SK-N-SH (cell line): ENCODE results near the gene EDIL3. TPM values are rescaled to one million over a fixed set of nuclear protein-coding genes. Genes with fewer than 3 reads are reported as not detected.

Source experiments
- CTCF ChIA-PET: fragments of 300-600, 350-600 bp; formaldehyde crosslinking; extraction: SDS; loops from one replicate; lab custom pipeline; 2021; lab: Yijun Ruan, JAX
- POLR2A ChIA-PET: fragments of 350-600 bp; sonication (Branson Sonifier 250); formaldehyde crosslinking; extraction: SDS; loops from one replicate; lab custom pipeline; 2020; ENCODE audit warnings: antibody characterized with exemption, inconsistent platforms; lab: Yijun Ruan, JAX
- DNase-seq: peaks from one replicate; pipeline ENCODE4 v3.0.0; 2012
- H2AFZ ChIP-seq: fragments of 200-600 bp; sonication (generic); 2 replicates; pipeline ENCODE4 v1.8.1; 2016; ENCODE audit warnings: antibody characterized with exemption, mild to moderate bottlenecking, low read depth
- H3F3A ChIP-seq: fragments of 200-600 bp; sonication (generic); replicated peaks from 2 replicates; pipeline ENCODE3; 2016; ENCODE audit warnings: antibody characterized with exemption, mild to moderate bottlenecking; ENCODE audit not compliant: insufficient read depth
- H3K27ac ChIP-seq, 2 experiments: fragments of 200-500 bp in 1 of 2; fragments of 200-600 bp in 1 of 2; sonication (Bioruptor generic) in 1 of 2; sonication (generic), shearing (Covaris generic) in 1 of 2; 2 replicates each; pipeline versions ENCODE4 v1.5.1 to v1.6.1; 2014 to 2016; ENCODE audit warnings: low read depth in 2 of 2, inconsistent platforms in 1 of 2, low read length in 1 of 2, mild to moderate bottlenecking in 1 of 2, mixed read lengths in 1 of 2
- H3K27me3 ChIP-seq: fragments of 200-600 bp; sonication (generic), shearing (Covaris generic); 2 replicates; pipeline ENCODE4 v1.6.1; 2016; ENCODE audit warnings: mixed run types; ENCODE audit not compliant: insufficient read depth
- H3K36me3 ChIP-seq, 2 experiments: fragments of 200-500 bp in 1 of 2; fragments of 200-600 bp in 1 of 2; sonication (Bioruptor generic) in 1 of 2; sonication (generic) in 1 of 2; replicated peaks in 1 of 2; 2 replicates each; pipeline versions ENCODE3 to v1.5.1; 2014 to 2016; ENCODE audit warnings: low read length in 1 of 2, mild to moderate bottlenecking in 1 of 2; ENCODE audit not compliant: insufficient read depth in 2 of 2, control insufficient read depth in 1 of 2
- H3K4me1 ChIP-seq, 2 experiments: fragments of 200-500 bp in 1 of 2; fragments of 200-600 bp in 1 of 2; sonication (Bioruptor generic) in 1 of 2; sonication (generic), shearing (Covaris generic) in 1 of 2; 2 replicates each; pipeline versions ENCODE4 v1.5.1 to v1.6.1; 2014 to 2016; ENCODE audit warnings: low read depth in 1 of 2, low read length in 1 of 2, mixed run types in 1 of 2; ENCODE audit not compliant: insufficient read depth in 2 of 2, control insufficient read depth in 1 of 2
- H3K4me2 ChIP-seq: fragments of 200-600 bp; sonication (generic), shearing (Covaris generic); 2 replicates; pipeline ENCODE4 v1.6.1; 2017; ENCODE audit warnings: mixed run types
- H3K4me3 ChIP-seq, 2 experiments: fragments of 200-500 bp in 1 of 2; fragments of 200-600 bp in 1 of 2; sonication (Bioruptor generic) in 1 of 2; sonication (generic), shearing (Covaris generic) in 1 of 2; 2 replicates each; pipeline versions ENCODE4 v1.5.1 to v1.8.1; 2014 to 2016; ENCODE audit warnings: low read depth in 2 of 2, inconsistent platforms in 1 of 2, low read length in 1 of 2, mild to moderate bottlenecking in 1 of 2, mixed read lengths in 1 of 2, moderate library complexity in 1 of 2
- H3K79me2 ChIP-seq: fragments of 200-600 bp; sonication (generic); 2 replicates; pipeline ENCODE4 v1.8.1; 2017; ENCODE audit warnings: mild to moderate bottlenecking; ENCODE audit not compliant: insufficient read depth
- H3K9ac ChIP-seq: fragments of 200-600 bp; sonication (generic); 2 replicates; pipeline ENCODE4 v1.6.1; 2017; ENCODE audit warnings: mixed run types
- H3K9me2 ChIP-seq: fragments of 200-600 bp; sonication (generic); 2 replicates; pipeline ENCODE4 v1.6.1; 2017; ENCODE audit warnings: mixed run types
- H3K9me3 ChIP-seq: fragments of 200-600 bp; sonication (generic); 2 replicates; pipeline ENCODE4 v1.6.1; 2017; ENCODE audit warnings: mixed run types, mild to moderate bottlenecking, moderate library complexity
- H4K20me1 ChIP-seq: fragments of 200-600 bp; sonication (generic); 2 replicates; pipeline ENCODE4 v1.6.1; 2017; ENCODE audit warnings: mild to moderate bottlenecking, mixed run types; ENCODE audit not compliant: insufficient read depth
- CHD2 ChIP-seq: fragments of 150-350 bp; IDR thresholded peaks from 2 replicates; pipeline ENCODE4 v1.6.1; 2018; ENCODE audit warnings: low read length; ENCODE audit not compliant: partially characterized antibody
- ELF1 ChIP-seq: IDR thresholded peaks from 2 replicates; pipeline ENCODE4 v1.4.0; 2012
- EZH2phosphoT487 ChIP-seq: fragments of 200-600 bp; sonication (generic); IDR thresholded peaks from 2 replicates; pipeline ENCODE4 v1.6.1; 2017; ENCODE audit warnings: low read depth, mixed run types, mild to moderate bottlenecking, antibody characterized with exemption, moderate library complexity, borderline replicate concordance
- FOXJ3 ChIP-seq: sonication (generic); formaldehyde crosslinking; IDR thresholded peaks from 2 replicates; pipeline ENCODE4 v1.5.1; 2020; ENCODE audit warnings: mild to moderate bottlenecking, missing genetic modification reagents
- FOXM1 ChIP-seq: IDR thresholded peaks from 2 replicates; pipeline ENCODE4 v1.4.0; 2012; ENCODE audit warnings: low read depth, mild to moderate bottlenecking
- GABPA ChIP-seq: IDR thresholded peaks from 2 replicates; pipeline ENCODE4 v1.4.0; 2012; ENCODE audit warnings: low read depth, mild to moderate bottlenecking
- MEF2A ChIP-seq: IDR thresholded peaks from 2 replicates; pipeline ENCODE4 v1.4.0; 2012; ENCODE audit warnings: low read depth, borderline replicate concordance
- MXI1 ChIP-seq: IDR thresholded peaks from 2 replicates; pipeline ENCODE4 v1.6.1; 2012; ENCODE audit warnings: mild to moderate bottlenecking, low read depth, low read length, improper control_type of control experiment
- NRF1 ChIP-seq: IDR thresholded peaks from 2 replicates; pipeline ENCODE4 v1.6.1; 2012; ENCODE audit warnings: low read depth, mild to moderate bottlenecking, low read length
- POLR2AphosphoS5 ChIP-seq: IDR thresholded peaks from 2 replicates; pipeline ENCODE4 v1.6.1; 2012; ENCODE audit warnings: low read depth, low read length
- RAD21 ChIP-seq: IDR thresholded peaks from 2 replicates; pipeline ENCODE4 v1.6.1; 2012; ENCODE audit warnings: mild to moderate bottlenecking, low read length
- RFX5 ChIP-seq: IDR thresholded peaks from 2 replicates; pipeline ENCODE4 v1.6.1; 2012; ENCODE audit warnings: mild to moderate bottlenecking, improper control_type of control experiment, low read length
- RXRA ChIP-seq: IDR thresholded peaks from 2 replicates; pipeline ENCODE4 v1.4.0; 2012; ENCODE audit warnings: low read depth, mild to moderate bottlenecking, borderline replicate concordance
- SIN3A ChIP-seq: IDR thresholded peaks from 2 replicates; pipeline ENCODE4 v1.6.1; 2012; ENCODE audit warnings: low read depth, mild to moderate bottlenecking, low read length, moderate library complexity, borderline replicate concordance
- SMC3 ChIP-seq: IDR thresholded peaks from 2 replicates; pipeline ENCODE4 v1.6.1; 2012; ENCODE audit warnings: low read depth, low read length, improper control_type of control experiment
- TAF1 ChIP-seq: IDR thresholded peaks from 2 replicates; pipeline ENCODE4 v1.6.1; 2012; ENCODE audit warnings: low read depth, mild to moderate bottlenecking, low read length, moderate library complexity, borderline replicate concordance
- TCF12 ChIP-seq: IDR thresholded peaks from 2 replicates; pipeline ENCODE4 v1.4.0; 2012
- TEAD4 ChIP-seq: IDR thresholded peaks from 2 replicates; pipeline ENCODE4 v1.4.0; 2012; ENCODE audit warnings: mild to moderate bottlenecking, borderline replicate concordance; ENCODE audit not compliant: insufficient read depth
- USF1 ChIP-seq: IDR thresholded peaks from 2 replicates; pipeline ENCODE4 v1.4.0; 2012; ENCODE audit warnings: low read depth, borderline replicate concordance
- YY1 ChIP-seq: IDR thresholded peaks from 2 replicates; pipeline ENCODE4 v1.4.0; 2012; ENCODE audit warnings: low read depth, mild to moderate bottlenecking
- WGBS: methylation state at CpG from one replicate; pipeline ENCODE4 v1.1.6; 2017; ENCODE audit warnings: low lambda C conversion rate; 5-methylcytosine and 5-hydroxymethylcytosine counted together
- polyA plus RNA-seq, 3 experiments: library from polyadenylated mRNA; depleted of rRNA; stranded (reverse); fragments of >200 nt; gene quantifications; 2 replicates each; pipeline ENCODE4 v1.2.3, GENCODE V29; 2012
- TF ChIP-seq, protein P1 (sequence below): IDR thresholded peaks from 2 replicates; pipeline ENCODE4 v1.4.0; 2012; ENCODE audit warnings: low read depth

EDIL3 gene
- polyA plus RNA-seq, 1 of the 3 experiments (the other 2 are of a cell fraction), result 51.5 TPM

DNA sequence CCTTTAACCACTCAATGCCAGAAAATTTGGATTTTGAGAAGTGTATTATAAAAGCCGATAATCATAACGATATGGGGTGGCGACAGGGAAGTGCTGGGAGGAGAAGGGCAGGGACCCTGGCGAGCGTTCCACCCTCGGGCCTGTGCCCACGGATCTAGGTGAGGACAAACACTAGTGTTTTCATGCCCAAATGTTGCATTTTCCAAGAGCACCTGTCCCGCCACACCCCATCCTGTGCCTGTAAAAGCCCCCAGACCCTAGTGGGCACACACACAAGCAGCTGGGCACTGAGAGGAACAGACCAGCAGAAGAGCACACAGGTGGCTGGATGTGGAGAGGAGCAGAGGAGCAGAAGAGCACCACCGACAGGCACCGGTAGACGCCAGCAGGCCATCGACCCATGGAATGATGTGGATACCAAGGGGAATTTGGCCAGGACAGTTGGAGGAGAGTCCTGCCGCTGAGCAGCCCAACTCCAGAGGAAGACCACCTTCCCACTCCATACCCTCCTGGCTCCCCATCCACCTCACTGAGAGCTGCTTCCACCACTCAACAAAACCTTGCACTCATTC is 315.0 kb downstream of the EDIL3 start:
- H3K4me1 ChIP-seq, result no peaks in the 10 kb centered on the region
- CTCF ChIA-PET, result interaction anchor here (1.8 kb wide), 1 partner anchor 19 kb away, joined by 8 read pairs; no protein-coding TSS in a partner anchor
- H3K9me2 ChIP-seq, result no peaks in the 10 kb centered on the region
- no peaks in the 10 kb centered on the region for H3K27me3 ChIP-seq
- no peak overlapping the region for H3K4me2 ChIP-seq
- no peak overlapping the region for H3K9ac ChIP-seq
- no peak for TF ChIP-seq SIN3A
- no peak for TF ChIP-seq POLR2AphosphoS5
- TF ChIP-seq ELF1, result no peak
- TF ChIP-seq CHD2, result no peak
- no peak for TF ChIP-seq RFX5
- no peak for TF ChIP-seq NRF1
- no peak for TF ChIP-seq MXI1
- H3K36me3 ChIP-seq, result peaks cover 3 to 16% of the 10 kb centered on the region in 2 experiments
- no peak for DNase-seq
- H2AFZ ChIP-seq, result no peak overlapping the region
- 83% methylated on average over 13 of the region's 13 CpGs for WGBS
- H3K79me2 ChIP-seq, result peaks cover 5% of the 10 kb centered on the region; the same call in 1 of the 2 replicates
- H4K20me1 ChIP-seq, result no peaks in the 10 kb centered on the region
- peaks cover 6% of the 10 kb centered on the region for H3F3A ChIP-seq
- H3K27ac ChIP-seq, result no peak overlapping the region
- no peaks in the 10 kb centered on the region for H3K9me3 ChIP-seq
- POLR2A ChIA-PET, result no interaction called here
- H3K4me3 ChIP-seq, result no peak overlapping the region

DNA sequence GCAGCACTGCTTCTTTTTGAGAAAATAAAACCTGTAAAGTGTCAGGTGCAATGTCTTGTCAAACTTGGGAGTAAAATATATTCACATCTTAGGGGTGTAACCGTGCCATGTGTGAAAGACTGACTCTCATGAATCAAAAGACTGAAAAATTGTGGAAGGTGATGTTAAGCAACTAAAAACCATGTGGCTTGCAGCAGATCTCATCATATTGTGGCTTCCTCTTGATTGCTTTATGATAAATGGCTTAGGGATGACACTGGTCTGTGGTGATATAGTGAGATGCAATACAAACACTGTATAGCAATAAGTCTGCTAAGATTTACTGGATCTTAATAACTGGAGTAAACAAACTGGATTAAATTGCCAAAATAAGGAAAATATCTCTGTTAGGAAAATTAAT is 321.6 kb downstream of the EDIL3 start:
- H3K4me3 ChIP-seq, result no peak overlapping the region
- DNase-seq, result no peak
- no peak overlapping the region for H2AFZ ChIP-seq
- H3K9ac ChIP-seq, result no peak overlapping the region
- WGBS, result 71% methylated on average over 1 of the region's 1 CpG
- TF ChIP-seq, protein P1, sequence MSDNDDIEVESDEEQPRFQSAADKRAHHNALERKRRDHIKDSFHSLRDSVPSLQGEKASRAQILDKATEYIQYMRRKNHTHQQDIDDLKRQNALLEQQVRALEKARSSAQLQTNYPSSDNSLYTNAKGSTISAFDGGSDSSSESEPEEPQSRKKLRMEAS, result no peak
- TF ChIP-seq RXRA, result no peak
- no peak for TF ChIP-seq RAD21
- no peak for TF ChIP-seq MXI1
- TF ChIP-seq FOXM1, result no peak
- no peak for TF ChIP-seq ELF1
- no peak for TF ChIP-seq YY1
- no peak for TF ChIP-seq TAF1
- TF ChIP-seq, all 33 proteins: peak for 0
- Histone ChIP-seq H3K4me1 (no peaks in the 10 kb centered on the region), H3K36me3 (peaks cover 23 to 47% of the 10 kb centered on the region in 2 experiments), H3K27me3 (no peaks in the 10 kb centered on the region), H4K20me1 (no peaks in the 10 kb centered on the region), H3F3A (peaks cover 12% of the 10 kb centered on the region), H3K79me2 (no peaks in the 10 kb centered on the region), H3K27ac (no peak overlapping the region), H3K4me2 (no peak overlapping the region), H3K9me3 (no peaks in the 10 kb centered on the region), H3K9me2 (no peaks in the 10 kb centered on the region)
- ChIA-PET POLR2A (no interaction called here), CTCF (no interaction called here)

DNA sequence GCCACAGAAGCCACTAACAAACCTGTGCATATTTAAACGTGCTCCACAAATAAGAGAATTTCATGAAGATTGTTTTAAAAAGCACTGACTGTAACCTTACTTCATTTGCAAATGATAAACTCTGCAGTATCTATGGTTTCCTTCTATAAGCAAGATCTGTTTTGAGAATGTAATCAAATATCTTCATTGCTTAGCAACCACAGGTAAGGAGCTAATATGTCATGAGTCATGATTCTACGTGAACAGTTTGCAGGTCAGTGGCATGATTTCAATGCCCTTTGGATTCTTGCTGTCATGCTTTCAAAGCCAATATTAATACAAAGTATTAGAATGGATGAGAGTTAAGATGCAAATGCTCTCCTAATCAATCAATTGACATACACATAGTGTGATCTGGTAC is 325.0 kb downstream of the EDIL3 start:
- Histone ChIP-seq H3K36me3 (peaks cover 24 to 47% of the 10 kb centered on the region in 2 experiments), H3K4me3 (no peak overlapping the region), H3F3A (peaks cover 11% of the 10 kb centered on the region), H3K27me3 (no peaks in the 10 kb centered on the region), H2AFZ (no peak overlapping the region), H3K27ac (no peak overlapping the region), H3K79me2 (peaks cover 3% of the 10 kb centered on the region; the same call in 1 of the 2 replicates), H3K9ac (no peak overlapping the region), H3K9me3 (no peaks in the 10 kb centered on the region), H4K20me1 (no peaks in the 10 kb centered on the region), H3K4me2 (no peak overlapping the region), H3K9me2 (no peaks in the 10 kb centered on the region), H3K4me1 (no peaks in the 10 kb centered on the region)
- no peak for TF ChIP-seq SIN3A
- TF ChIP-seq RFX5, result no peak
- TF ChIP-seq MXI1, result no peak
- TF ChIP-seq TCF12, result no peak
- no peak for TF ChIP-seq MEF2A
- TF ChIP-seq GABPA, result no peak
- TF ChIP-seq USF1, result no peak
- TF ChIP-seq EZH2phosphoT487, result no peak
- TF ChIP-seq FOXJ3 (CRISPR knock-in tag), result no peak
- TF ChIP-seq SMC3, result no peak
- TF ChIP-seq TEAD4, result no peak
- DNase-seq, result no peak
- CTCF ChIA-PET, result no interaction called here
- WGBS, result 73% methylated on average over 2 of the region's 2 CpGs
- POLR2A ChIA-PET, result no interaction called here
